ENCODE data around the gene SOX11. TPM values are rescaled to one million over a fixed set of nuclear protein-coding genes. Genes with fewer than 3 reads are reported as not detected.

The SOX11 gene
- polyA plus RNA-seq, 1 donor (not counting 4 experiments of a cell fraction or from before 2014, with no cell fraction given) = not detected

- Histone ChIP-seq H3K4me2 (ENCODE audit: control insufficient read depth, extremely low read depth, insufficient read depth, low read depth, low read length) (no peak overlapping the region), H4K20me1 (ENCODE audit: control insufficient read depth, extremely low read depth, insufficient read depth, low read length) (no peaks in the 10 kb centered on the region), H3K79me2 (ENCODE audit: control insufficient read depth, insufficient read depth, low read length) (no peaks in the 10 kb centered on the region), H3K9ac (ENCODE audit: control insufficient read depth, extremely low read depth, insufficient read depth, low read length) (no peak overlapping the region), H3K4me3 (ENCODE audit: control insufficient read depth in 2 of 3, extremely low read depth in 1 of 3, insufficient read depth in 2 of 3, low read depth in 1 of 3, low read length in 3 of 3) (no peak overlapping the region), H3K9me3 (ENCODE audit: control insufficient read depth, low read depth, low read length) (no peaks in the 10 kb centered on the region), H3K4me1 (ENCODE audit: control insufficient read depth, extremely low read depth, insufficient read depth, low read length) (no peaks in the 10 kb centered on the region), H3K27ac (ENCODE audit: control insufficient read depth, insufficient read depth, low read length) (no peak overlapping the region), H3K36me3 (ENCODE audit: control insufficient read depth in 2 of 2, extremely low read depth in 1 of 2, insufficient read depth in 2 of 2, low read length in 2 of 2) (no peaks in the 10 kb centered on the region), H2AFZ (ENCODE audit: control insufficient read depth, low read length) (no peak overlapping the region), H3K27me3 (ENCODE audit: control insufficient read depth, extremely low read depth, insufficient read depth, low read length) (peaks cover 37% of the 10 kb centered on the region), H3K9me1 (ENCODE audit: control insufficient read depth, extremely low read depth, insufficient read depth, low read length) (no peaks in the 10 kb centered on the region)
- TF ChIP-seq CTCF (optimal IDR thresholded peaks at IDR 0.05 in 1 of 3, IDR thresholded peaks at IDR 0.05 in 1 of 3, conservative IDR thresholded peaks at IDR 0.05 in 1 of 3; ENCODE audit: extremely low read depth in 1 of 3, insufficient read depth in 2 of 3, low read length in 3 of 3) (no peak), EZH2 (IDR thresholded peaks at IDR 0.05; ENCODE audit: low read length) (no peak)
- no peak for DNase-seq (ENCODE audit: low read depth, low spot score)
- dilution Hi-C loops (cut with MboI; ENCODE audit: extremely low pct_ligation_motif_present, low sequenced_read_pairs) = no loop called here
- no peak for FAIRE-seq
Measured at GRCh38 chr2:5698134-5698533, 6.0 kb downstream of the SOX11 start.

GRCh38 chr2:5699963-5700362 is 7.8 kb downstream of the SOX11 start:
- no peaks in the 10 kb centered on the region for H3K9me3 ChIP-seq (ENCODE audit: control insufficient read depth, low read depth, low read length)
- H3K9me1 ChIP-seq (ENCODE audit: control insufficient read depth, extremely low read depth, insufficient read depth, low read length) = no peaks in the 10 kb centered on the region
- H3K4me2 ChIP-seq (ENCODE audit: control insufficient read depth, extremely low read depth, insufficient read depth, low read depth, low read length) = no peak overlapping the region
- no peak overlapping the region for H3K4me3 ChIP-seq (ENCODE audit: control insufficient read depth in 2 of 3, extremely low read depth in 1 of 3, insufficient read depth in 2 of 3, low read depth in 1 of 3, low read length in 3 of 3)
- dilution Hi-C loops (cut with MboI; ENCODE audit: extremely low pct_ligation_motif_present, low sequenced_read_pairs) = no loop called here
- no peak overlapping the region for H2AFZ ChIP-seq (ENCODE audit: control insufficient read depth, low read length)
- no peak for DNase-seq (ENCODE audit: low read depth, low spot score)
- no peak for TF ChIP-seq CTCF (optimal IDR thresholded peaks at IDR 0.05 in 1 of 3, IDR thresholded peaks at IDR 0.05 in 1 of 3, conservative IDR thresholded peaks at IDR 0.05 in 1 of 3; ENCODE audit: extremely low read depth in 1 of 3, insufficient read depth in 2 of 3, low read length in 3 of 3)
- no peak for TF ChIP-seq EZH2 (IDR thresholded peaks at IDR 0.05; ENCODE audit: low read length)
- no peaks in the 10 kb centered on the region for H3K36me3 ChIP-seq (ENCODE audit: control insufficient read depth in 2 of 2, extremely low read depth in 1 of 2, insufficient read depth in 2 of 2, low read length in 2 of 2)
- H3K27ac ChIP-seq (ENCODE audit: control insufficient read depth, insufficient read depth, low read length) = no peak overlapping the region
- no peaks in the 10 kb centered on the region for H4K20me1 ChIP-seq (ENCODE audit: control insufficient read depth, extremely low read depth, insufficient read depth, low read length)
- no peak for FAIRE-seq
- no peak overlapping the region for H3K9ac ChIP-seq (ENCODE audit: control insufficient read depth, extremely low read depth, insufficient read depth, low read length)
- no peaks in the 10 kb centered on the region for H3K4me1 ChIP-seq (ENCODE audit: control insufficient read depth, extremely low read depth, insufficient read depth, low read length)
- H3K27me3 ChIP-seq (ENCODE audit: control insufficient read depth, extremely low read depth, insufficient read depth, low read length) = peaks cover 23% of the 10 kb centered on the region
- no peaks in the 10 kb centered on the region for H3K79me2 ChIP-seq (ENCODE audit: control insufficient read depth, insufficient read depth, low read length)

Data from keratinocyte (primary cell).